HG02938 (cell line): ENCODE results near the gene DAB2IP.
A peak's percentile ranks its signal among the peaks of the same experiment; 100 is the strongest.

Source experiments
- ATAC-seq: cut with Tn5 transposase; IDR thresholded peaks from one replicate; pipeline ENCODE4 v1.9.1; 2021; ENCODE audit warnings: mild to moderate bottlenecking, moderate library complexity; ENCODE audit not compliant: unreplicated experiment

DAB2IP gene

DNA sequence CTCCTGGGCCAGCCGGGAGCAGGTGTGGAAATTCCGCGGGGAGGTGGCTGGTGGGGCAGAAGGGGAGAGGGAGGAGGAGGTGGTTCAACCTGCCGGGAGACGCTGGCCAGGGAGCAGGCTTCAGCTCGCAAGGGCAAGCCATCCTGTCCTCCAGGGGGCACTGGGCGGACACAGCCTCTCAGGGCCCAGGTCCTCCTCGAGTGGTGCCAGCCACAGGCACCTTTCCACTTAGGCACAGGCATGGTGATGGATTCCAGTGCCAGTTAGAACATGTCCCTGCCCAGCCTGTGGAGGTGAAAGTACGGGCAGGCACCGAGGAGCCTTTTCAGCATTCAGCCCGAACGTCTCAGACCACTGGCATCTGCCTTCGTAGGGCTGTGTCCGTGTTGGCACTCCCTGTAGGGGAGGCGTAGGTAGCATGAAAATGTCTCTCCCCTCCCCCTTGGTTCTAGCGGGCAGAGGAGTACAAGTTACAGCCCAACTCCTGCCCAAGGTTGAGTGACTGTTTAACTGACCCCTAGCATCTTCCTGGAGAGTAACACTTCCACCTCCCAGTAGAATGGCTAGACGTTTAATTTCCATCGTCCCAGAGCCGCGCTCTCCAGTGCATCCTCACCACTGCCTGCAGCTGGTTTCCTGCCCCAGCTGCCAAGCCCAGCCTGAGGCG lies 48.9 kb downstream of the DAB2IP start:
- no peak for ATAC-seq

DNA sequence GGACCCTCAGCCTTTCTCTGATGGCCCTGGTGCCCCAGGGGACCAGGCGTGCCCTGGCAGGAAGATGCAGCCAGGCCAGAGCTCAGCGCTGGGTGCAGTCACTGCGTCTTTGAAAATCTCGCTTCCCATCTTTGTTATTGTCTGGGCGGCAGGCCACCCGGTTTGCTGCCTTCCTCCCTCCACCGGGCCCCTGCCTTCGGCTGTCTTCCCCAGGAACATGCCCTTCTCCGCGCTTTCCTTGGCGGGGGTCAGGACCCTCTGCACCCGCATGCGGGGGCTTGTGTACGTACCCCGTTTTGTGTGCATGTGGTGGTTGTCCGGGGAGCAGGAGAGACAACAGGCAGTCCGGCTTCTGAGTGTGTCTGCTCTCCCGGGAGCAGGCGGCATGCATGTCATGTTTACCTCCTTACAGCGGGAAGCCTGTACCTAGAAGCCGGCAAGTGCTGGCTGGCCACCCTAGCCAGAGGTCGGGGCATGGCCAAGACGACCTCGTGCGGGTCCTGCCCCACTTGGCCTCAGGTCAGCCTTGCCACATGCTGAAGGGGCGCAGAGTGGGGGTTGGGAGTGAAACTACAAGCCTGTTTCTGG lies 49.5 kb downstream of the DAB2IP start:
- ATAC-seq: no peak

- no peak for ATAC-seq
Measured at GRCh38 chr9:121701736-121702261, 50.4 kb downstream of the DAB2IP start.

GRCh38 chr9:121703014-121703734 lies 51.7 kb downstream of the DAB2IP start:
- no peak for ATAC-seq

- no peak for ATAC-seq
Measured at GRCh38 chr9:121704281-121704680, 52.8 kb downstream of the DAB2IP start.

DNA sequence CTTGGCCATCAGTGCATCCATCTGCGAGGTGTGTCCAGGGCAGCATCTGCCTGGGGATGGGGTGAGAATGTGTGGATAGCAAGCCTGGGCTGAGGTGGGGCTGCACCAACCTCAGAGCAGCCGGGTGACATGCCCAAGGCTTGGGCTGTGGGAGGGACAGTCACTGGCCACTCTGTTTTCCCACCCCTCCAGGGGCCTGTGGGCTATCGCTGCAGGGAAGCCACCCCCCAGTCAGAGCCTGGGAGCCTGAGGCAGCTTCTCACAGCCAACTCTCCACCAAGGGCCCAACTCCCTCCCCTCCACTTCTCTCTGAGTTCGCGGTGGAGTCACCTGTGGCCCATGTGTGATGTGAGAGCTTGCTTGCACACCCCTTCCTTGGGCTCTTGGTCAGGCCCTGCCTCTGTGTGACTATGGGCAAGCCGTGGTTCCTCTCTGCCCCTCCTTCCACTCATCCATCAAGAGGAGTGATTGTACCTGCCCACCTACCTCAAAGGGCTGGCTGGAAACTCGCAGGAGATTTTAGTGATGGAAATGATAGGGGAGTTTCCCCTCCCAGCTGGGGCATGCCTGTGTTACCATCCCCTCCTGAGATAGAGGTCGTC lies 54.8 kb downstream of the DAB2IP start:
- no peak for ATAC-seq

DNA sequence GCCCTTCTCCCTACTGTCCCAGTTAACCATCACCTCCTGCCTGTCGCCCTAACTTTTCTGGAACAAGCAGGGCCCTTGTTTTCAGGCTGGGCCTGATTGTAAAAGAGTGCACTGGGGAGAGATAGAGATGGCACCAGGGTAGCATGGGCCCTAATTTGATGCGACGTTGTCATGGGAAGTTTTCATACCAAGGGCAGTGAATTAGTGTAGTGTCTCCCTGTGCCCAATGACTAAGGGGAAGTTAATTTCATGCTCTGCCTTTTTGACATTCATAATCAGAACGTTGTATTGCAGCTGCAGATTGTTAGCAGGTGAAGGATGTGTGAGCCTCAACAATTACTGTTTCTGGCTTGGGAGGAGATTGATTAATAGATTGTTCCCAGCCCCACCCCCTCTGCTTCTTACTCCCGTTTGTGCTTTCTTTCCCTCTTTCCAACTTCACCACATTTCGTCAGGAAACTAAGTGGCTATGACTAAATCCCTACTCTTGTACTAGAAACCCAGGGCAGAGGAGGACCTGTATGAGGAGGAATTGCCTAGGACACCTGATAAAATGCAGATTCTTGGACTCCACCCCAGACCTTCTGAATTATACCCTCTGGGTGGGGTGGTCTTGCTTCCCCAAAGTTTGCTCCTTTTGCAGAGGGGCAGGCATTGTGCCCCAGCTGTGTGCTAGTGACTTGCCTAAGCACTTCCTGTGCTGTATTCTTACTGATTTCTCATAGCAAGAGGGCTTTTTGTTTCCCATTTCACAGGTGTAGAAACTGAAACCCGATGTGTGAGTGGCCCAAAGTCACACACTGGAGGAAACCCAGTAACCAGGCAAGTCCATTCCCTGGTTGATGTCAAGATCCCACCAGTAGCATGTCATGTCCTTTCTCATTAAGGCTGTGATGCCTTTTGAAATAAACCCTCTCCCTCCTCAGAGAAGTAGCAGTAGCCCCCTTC lies 56.3 kb downstream of the DAB2IP start:
- peak; percentile 94 for ATAC-seq

- no peak for ATAC-seq
Measured at GRCh38 chr9:121708768-121709488, 57.5 kb downstream of the DAB2IP start.

GRCh38 chr9:121709798-121710197 lies 58.4 kb downstream of the DAB2IP start:
- no peak for ATAC-seq

GRCh38 chr9:121711281-121711680 lies 59.8 kb downstream of the DAB2IP start:
- ATAC-seq: no peak

- no peak for ATAC-seq
Measured at GRCh38 chr9:121711797-121712196, 60.4 kb downstream of the DAB2IP start.

DNA sequence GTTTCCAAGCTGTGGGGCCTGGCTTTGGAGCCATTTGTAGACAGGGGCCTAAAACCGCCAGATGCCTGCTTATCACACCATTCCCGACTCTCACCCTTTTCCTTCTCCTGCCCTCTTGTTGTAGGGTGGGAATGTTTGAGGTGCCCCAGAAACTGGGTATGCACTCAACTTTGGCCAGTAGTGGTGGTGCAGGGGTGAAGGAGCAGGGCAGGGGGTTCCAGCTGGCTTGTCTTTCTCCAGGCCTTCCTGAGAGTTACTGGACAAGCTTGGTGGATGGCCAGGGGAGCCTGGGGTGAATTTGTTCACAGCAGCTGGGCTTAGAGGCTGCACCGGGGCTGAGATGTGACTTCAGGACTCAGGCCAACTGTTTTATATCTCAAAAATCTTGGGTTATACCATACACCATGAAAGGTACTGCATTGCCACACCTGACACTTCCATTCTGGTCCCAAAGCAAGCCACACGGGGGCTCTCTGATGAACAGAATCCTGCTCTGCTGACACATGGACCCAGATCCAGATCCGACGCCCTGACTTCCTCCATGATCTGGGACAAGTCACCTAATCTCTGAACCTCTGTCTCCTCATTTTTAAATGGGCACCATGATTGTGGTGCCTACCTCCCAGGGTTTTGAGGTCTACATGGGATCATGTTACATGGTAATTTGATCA lies 62.1 kb downstream of the DAB2IP start:
- no peak for ATAC-seq

- no peak for ATAC-seq
Measured at GRCh38 chr9:121714075-121714705, 62.8 kb downstream of the DAB2IP start.

DNA sequence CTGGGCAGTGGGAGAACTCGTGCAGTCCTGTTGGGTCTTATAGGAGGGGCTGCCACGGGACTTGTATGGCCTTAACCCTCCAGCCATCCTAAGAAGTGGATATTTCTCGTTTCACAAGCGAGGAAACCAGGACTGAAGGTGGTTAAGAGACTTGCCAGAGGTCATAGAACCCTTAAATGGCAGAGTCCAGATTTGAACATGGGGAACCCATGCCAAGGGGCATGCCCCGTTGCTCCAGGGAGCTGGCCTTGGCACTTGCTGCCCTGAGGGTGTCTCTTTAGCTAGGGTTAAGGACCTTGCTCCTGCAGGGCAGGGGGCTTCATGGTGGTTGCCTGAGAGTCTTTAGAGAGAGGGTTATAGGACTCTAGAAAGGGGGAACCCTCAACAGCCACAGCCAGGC lies 63.4 kb downstream of the DAB2IP start:
- no peak for ATAC-seq

GRCh38 chr9:121717141-121717991 lies 65.9 kb downstream of the DAB2IP start:
- ATAC-seq: no peak

- no peak for ATAC-seq
Measured at GRCh38 chr9:121718084-121718483, 66.7 kb downstream of the DAB2IP start.

GRCh38 chr9:121718501-121718900 lies 67.1 kb downstream of the DAB2IP start:
- ATAC-seq: no peak
